Femur (tissue), 1 donor: ENCODE data around the gene LNX2.
A peak's percentile ranks its signal among the peaks of the same experiment; 100 is the strongest.

ENCODE experiments used
- DNase-seq: peaks from one replicate; pipeline ENCODE4 v3.0.0-alpha.2; 2017

LNX2 gene

GRCh38 chr13:27620377-27621115 is at the start of gene LNX2:
Gene LNX2 (minus strand): TSS chr13:27620529. CDS start chr13:27581703, 38,826 bp downstream.
- DNase-seq = peak; percentile 99

GRCh38 chr13:27667946-27668345 is 47.6 kb upstream of the LNX2 start:
- DNase-seq = no peak

GRCh38 chr13:27666951-27667350 is 46.6 kb upstream of the LNX2 start:
- DNase-seq = no peak

GRCh38 chr13:27665761-27666160 is 45.4 kb upstream of the LNX2 start:
- DNase-seq = no peak

- no peak for DNase-seq
Measured at GRCh38 chr13:27665333-27665732, 45.0 kb upstream of the LNX2 start.

- DNase-seq = no peak
Measured at GRCh38 chr13:27663947-27664346, 43.6 kb upstream of the LNX2 start.

- DNase-seq = no peak
Measured at GRCh38 chr13:27662738-27663470, 42.6 kb upstream of the LNX2 start.

- DNase-seq = no peak
Measured at GRCh38 chr13:27661017-27661416, 40.7 kb upstream of the LNX2 start.

- no peak for DNase-seq
Measured at GRCh38 chr13:27660511-27660910, 40.2 kb upstream of the LNX2 start.

GRCh38 chr13:27659145-27659865 is 39.0 kb upstream of the LNX2 start:
- DNase-seq = no peak

- no peak for DNase-seq
Measured at GRCh38 chr13:27658546-27658945, 38.2 kb upstream of the LNX2 start.

- no peak for DNase-seq
Measured at GRCh38 chr13:27657724-27658123, 37.4 kb upstream of the LNX2 start.

- no peak for DNase-seq
Measured at GRCh38 chr13:27654816-27655215, 34.5 kb upstream of the LNX2 start.

GRCh38 chr13:27654059-27654458 is 33.7 kb upstream of the LNX2 start:
- DNase-seq = no peak

- no peak for DNase-seq
Measured at GRCh38 chr13:27650312-27650711, 30.0 kb upstream of the LNX2 start.

- peak; percentile 40 for DNase-seq
Measured at GRCh38 chr13:27644302-27644701, 24.0 kb upstream of the LNX2 start.

GRCh38 chr13:27643334-27644132 is 23.2 kb upstream of the LNX2 start:
- no peak for DNase-seq

GRCh38 chr13:27641711-27642502 is 21.6 kb upstream of the LNX2 start:
- no peak for DNase-seq

GRCh38 chr13:27639186-27639585 is 18.9 kb upstream of the LNX2 start:
- DNase-seq = no peak

- peak; percentile 53 for DNase-seq
Measured at GRCh38 chr13:27638521-27638920, 18.2 kb upstream of the LNX2 start.

- DNase-seq = no peak
Measured at GRCh38 chr13:27638001-27638400, 17.7 kb upstream of the LNX2 start.

- no peak for DNase-seq
Measured at GRCh38 chr13:27637289-27637626, 16.9 kb upstream of the LNX2 start.
